Spleen (tissue), 7 donors: ENCODE results near the gene DECR2.

Experiments
- CTCF ChIP-seq, 11 experiments: fragments of 200-600 bp in 7 of 11; fragments of 450-650 bp in 4 of 11; sonication (generic) in 4 of 11; IDR thresholded peaks in 8 of 11; conservative IDR thresholded peaks in 3 of 11; 1 replicate in 7 of 11; 2 replicates in 4 of 11; pipeline versions ENCODE4 v1.4.0 to v1.8.0; 2016 to 2021; ENCODE audit warnings: antibody characterized with exemption in 11 of 11, inconsistent platforms in 4 of 11, mild to moderate bottlenecking in 1 of 11
- POLR2A ChIP-seq, 3 donors: fragments of 450-650 bp; IDR thresholded peaks; one replicate each; pipeline ENCODE4 v1.5.1; 2017; ENCODE audit warnings: antibody characterized with exemption in 3 of 3, mild to moderate bottlenecking in 1 of 3
- POLR2AphosphoS5 ChIP-seq, 3 donors: sonication (generic); formaldehyde crosslinking; IDR thresholded peaks; one replicate each; pipeline ENCODE4 v1.5.1; 2017; ENCODE audit warnings: antibody characterized with exemption in 3 of 3
- donor health status: DM: no; HTN: no; CAD: no; lungs with moderate emphysema.
- donor health status: DM: no; HTN: no; CAD: no.
- donor health status: DM: no; HTN: no; CAD: no.

DNA sequence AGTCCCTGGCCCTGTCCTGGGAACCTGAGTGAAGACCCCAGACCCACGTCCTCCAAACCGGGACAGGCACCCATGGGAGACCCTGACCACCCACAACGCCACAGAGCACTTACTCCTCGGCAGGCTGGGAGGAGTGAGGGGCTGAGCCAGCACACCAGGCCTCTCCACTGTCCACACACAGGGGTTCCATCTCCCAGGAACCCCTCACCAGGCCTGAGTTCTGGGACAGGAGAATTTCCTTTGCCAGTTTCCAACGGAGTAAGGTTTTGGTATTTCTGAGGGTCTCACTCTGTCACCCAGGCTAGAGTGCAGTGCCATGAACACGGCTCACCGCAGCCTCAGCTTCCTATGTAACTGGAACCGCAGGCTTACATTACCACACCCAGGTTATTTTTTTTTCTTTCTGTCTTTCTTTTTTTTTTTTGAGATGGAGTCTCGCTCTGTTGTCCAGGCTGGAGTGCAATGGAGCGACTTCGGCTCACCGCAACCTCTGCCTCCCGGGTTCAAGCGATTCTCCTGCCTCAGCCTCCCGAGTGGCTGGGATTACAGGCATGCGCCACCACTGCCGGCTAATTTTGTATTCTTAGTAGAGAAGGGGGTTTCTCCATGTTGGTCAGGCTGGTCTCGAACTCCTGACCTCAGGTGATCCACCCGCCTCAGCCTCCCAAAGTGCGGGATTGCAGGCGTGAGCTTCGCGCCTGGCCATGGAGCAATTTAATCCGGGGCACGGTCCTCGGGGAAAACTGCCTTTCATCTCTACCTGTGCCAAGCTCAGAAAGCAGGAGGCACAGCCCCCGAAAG, 21.5 kb upstream of the DECR2 start:
- no peak for TF ChIP-seq POLR2A (IDR thresholded peaks at IDR 0.05)
- no peak for TF ChIP-seq CTCF (IDR thresholded peaks at IDR 0.05 in 8 of 11, conservative IDR thresholded peaks at IDR 0.05 in 3 of 11)
- no peak for TF ChIP-seq POLR2AphosphoS5 (IDR thresholded peaks at IDR 0.05)
